GM19467 (cell line): Measurements from ENCODE around the gene TTC13.
"Not testable (repeated sequence)": the region's sequence is repeated elsewhere in the genome, so short reads cannot be mapped to it uniquely, and the experiment has no call there.

Experiments used
- ATAC-seq: cut with Tn5 transposase; IDR thresholded peaks from one replicate; pipeline ENCODE4 v1.9.1; 2021; ENCODE audit warnings: mild to moderate bottlenecking, moderate library complexity; ENCODE audit not compliant: unreplicated experiment

Gene TTC13

DNA sequence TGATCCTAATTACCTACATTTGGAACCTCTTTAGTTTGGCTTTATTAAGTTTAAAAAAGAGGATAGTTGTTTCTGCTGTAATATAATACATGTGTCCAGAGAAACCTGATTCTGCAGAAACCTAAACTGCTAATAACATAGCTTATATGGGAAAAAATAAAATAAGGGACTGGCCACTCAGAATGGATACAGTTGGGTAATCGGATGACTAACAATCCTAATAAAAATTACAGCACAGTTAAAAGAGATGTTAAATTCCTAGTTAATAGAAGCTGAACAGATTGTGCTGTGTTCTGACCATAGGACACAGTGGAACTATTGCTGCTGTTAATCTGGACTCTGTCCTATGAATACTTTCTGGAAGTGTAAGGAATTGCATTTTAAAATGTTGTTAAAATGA is 16.2 kb upstream of the TTC13 start:
- ATAC-seq = no peak

DNA sequence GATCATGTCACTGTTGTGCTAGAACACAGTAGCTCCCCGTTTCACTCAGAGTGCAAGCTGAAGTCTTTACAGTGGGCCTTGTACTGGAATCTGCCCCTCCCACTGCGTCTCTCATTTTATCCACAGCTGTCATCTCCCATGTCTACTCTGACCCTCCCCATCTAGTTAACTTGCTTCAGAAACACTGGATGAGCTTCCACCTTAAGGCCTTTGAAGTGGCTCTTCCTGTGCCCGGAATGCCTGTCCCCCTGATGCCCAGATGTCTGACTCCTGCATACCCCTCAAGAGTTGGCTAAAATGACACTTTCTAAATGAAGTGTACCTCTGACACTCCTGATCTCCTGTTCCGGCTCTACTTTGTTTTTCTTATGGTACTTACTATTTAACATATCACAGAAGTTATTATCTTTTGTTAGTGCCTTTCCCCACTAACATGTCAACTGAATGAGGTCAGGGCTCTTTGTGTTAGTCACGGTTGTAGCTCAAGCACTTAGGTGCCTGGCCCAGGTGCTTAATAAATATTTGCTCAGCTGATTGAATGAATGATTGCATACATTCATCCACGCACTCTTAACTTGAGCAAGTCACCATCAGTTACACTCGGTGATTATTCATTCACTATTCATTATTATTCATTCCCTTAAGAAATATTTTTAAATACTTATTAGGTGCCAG is 13.6 kb upstream of the TTC13 start:
- ATAC-seq = no peak

DNA sequence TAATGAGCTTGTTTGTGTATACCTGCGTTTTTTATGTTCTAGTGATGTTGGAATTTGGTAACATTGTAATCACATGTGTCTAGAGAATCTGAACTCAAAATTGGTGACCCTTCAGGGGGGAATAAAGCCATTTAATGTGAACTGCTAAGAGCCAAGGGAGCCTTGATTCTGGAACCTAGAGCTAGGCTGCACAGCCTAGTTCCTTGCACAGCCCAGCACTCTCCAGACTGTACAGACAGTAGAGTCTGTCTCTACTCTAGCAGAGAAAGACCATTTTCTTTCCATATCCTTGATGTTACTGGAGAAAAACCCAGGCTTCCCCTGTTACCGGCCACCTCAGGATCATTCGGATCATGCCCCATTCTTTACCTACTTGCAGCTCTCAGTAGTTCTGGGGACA is 8.8 kb upstream of the TTC13 start:
- ATAC-seq = no peak

DNA sequence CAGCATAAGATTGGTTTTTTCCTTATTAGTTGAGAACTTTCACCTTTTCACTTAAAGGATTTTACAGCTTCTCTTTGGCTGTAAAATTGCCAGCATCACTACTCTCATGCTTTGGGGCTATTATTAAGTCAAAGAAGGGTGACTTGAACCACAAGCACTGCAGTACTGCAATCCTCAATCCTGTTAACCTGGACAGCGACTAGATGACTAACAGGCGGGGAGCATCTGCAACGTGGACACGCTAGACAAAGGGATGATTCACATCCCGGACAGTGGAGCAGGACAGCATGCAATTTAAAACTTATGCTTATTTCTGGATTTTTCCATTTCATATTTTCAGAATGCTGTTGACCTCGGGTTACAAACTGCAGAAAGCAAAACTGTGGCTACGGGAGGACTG is 8.3 kb upstream of the TTC13 start:
- no peak for ATAC-seq

DNA sequence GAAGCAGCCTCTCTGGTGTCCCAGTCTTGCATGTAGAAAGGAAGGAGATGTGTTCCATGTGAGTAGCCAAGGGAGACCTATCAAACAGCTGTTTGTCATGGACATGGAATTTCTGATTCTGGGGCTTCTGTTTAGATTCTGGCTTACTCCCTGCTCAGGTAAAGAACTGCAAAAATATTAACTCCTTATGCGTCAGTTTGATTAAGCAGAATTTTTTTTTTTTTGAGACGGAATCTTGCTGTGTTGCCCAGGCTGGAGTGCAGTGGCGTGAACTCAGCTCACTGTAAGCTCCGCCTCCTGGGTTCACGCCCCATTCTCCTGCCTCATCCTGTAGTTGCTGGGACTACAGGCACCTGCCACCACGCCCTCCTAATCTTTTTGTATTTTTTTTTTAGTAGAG is 7.0 kb upstream of the TTC13 start:
- ATAC-seq = no peak

DNA sequence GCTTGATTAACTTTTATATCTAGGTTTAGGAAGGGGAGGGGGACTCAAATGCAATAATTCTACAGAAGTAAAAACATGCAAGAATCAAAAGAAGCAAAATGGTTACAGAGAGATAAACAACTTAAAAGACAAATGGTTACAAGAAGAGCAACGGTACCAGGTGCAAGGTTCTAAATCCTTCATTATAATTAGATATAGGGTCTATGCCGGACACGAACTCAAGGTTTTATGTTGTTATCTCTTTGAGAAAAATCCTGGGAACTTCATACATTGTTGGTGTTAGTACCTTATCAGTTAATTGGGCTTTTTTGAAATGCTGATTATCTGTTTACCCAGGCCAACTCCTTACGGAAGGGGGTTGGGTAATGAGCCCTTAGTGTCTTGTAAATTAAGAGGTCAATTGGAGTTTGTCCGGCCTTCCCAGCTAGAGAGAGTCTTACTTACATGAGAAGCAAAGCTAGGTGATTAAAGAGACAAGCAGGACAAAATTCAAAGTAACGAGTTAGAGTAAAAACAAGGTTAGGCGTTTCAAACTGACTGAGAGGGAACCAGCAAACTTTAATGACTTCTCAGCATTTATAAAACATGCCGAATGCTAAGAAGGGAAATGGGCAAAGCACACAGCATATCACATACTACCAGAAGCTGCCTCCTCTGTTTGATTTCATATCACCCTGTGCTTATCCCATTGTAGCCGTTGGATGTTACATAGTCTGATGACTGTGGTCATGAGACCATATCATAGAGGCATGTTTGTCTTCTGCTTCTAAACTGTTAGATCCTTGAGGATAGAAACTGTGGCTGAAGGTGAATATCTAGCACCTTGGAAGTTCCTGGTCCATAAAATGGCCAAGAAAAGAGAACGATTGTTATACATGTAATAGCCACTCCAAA is 6.2 kb upstream of the TTC13 start:
- not testable (repeated sequence) for ATAC-seq

DNA sequence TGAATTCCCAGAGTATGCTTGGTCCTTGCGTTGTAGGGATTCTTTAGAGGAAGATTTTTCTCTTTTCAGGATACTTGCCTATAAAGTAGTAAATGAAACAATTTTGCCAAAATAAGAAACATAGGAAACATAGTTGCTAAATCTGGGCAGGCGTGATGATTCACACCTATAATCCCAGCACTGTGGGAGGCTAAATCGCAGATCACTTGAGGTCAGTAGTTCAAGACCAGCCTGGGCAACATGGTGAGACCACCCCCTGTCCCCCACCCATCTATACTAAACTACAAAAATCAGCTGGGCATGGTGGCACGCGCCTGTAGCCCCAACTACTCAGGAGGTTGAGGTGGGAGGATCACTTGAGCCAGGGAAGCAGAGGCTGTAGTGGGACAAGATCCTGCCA is 5.2 kb upstream of the TTC13 start:
- ATAC-seq = no peak

DNA sequence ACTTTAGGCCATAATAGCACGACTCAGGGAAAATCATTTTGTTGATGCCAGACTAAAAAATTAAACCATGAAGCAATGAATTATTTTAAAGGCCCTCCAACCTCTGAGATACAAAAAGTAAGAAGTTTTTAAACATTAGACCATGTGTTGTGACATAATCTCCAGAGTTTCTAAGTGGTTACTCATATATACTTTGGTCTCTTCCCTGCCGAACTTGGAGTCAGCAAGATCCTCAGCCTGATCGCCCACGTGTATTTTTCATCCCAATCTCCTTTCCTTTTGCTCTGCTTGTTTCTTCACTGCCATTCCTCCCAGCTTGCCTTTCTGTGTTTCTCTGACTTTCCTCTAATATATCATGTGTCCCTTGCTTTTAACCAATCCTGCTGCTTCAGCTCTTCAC is 4.0 kb upstream of the TTC13 start:
- ATAC-seq = no peak

DNA sequence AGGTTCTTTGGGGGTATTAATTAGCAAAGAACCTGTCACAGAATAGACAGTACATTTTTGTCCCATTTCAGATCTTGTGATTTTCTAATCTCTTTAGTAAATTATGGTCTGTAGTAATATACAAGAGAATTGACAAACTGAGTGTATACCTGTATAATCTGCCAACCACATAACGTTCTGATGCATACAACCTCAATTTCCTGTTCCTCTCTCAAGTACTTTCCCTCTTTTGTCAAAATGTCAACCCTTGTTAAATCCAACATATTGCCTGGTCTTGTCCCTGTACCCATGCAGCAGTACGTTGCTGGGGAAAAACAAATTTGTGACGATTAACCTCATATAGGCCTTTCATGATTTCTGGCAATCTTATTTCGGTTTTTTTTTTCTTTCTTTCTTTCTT is 1.3 kb upstream of the TTC13 start:
- no peak for ATAC-seq

DNA sequence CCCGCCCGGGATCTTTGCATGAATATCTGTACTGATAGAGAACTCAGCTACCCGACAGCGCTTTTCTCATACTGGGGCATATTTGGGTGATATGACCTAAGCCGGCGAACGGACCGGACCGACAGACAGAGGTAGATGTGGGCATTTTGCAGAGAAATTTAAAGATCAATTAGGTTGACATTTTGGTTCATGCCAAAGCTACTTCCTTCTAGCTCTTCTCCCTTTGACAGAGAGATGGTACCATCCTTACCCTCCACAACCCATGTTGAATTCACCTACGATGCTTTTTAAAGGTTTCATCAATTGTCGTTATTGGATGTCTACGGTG is 692 bp upstream of the TTC13 start:
- ATAC-seq = no peak

DNA sequence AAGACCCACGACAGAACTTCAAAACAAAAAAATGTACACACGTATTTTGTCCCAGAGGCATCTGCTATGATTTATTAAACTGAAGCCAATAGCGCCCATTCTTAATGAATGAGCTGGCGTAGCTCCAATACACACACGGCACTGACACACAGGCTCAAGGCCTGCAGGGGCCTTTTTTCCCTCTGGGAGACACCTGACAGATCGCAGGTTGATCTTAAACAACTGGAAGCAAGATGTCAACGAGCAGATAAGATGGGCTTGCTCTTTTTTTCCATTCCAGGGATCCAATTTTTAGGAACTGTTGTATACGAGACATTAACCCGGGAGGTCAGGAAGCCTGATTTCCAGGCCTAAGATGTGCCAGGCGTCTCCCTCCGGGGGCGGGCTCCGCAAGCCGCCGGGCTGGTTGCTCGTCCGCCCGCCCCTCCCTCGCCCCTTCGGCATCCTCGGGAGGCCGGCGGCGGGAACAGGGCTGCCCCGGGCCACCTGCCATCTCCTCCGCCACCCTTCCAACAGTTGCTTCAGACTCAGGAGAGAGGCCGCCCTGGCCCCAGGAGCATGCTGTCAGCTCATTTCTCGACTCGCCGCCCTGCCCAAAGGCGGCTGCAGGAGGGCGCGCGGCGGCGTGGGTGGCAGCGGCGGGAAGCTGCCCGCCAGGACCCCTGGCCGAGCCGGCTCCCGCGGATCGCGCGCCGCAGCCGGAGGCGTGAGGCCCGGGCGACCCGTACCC is 735 bp downstream of the TTC13 start:
- peak; percentile 6 for ATAC-seq

DNA sequence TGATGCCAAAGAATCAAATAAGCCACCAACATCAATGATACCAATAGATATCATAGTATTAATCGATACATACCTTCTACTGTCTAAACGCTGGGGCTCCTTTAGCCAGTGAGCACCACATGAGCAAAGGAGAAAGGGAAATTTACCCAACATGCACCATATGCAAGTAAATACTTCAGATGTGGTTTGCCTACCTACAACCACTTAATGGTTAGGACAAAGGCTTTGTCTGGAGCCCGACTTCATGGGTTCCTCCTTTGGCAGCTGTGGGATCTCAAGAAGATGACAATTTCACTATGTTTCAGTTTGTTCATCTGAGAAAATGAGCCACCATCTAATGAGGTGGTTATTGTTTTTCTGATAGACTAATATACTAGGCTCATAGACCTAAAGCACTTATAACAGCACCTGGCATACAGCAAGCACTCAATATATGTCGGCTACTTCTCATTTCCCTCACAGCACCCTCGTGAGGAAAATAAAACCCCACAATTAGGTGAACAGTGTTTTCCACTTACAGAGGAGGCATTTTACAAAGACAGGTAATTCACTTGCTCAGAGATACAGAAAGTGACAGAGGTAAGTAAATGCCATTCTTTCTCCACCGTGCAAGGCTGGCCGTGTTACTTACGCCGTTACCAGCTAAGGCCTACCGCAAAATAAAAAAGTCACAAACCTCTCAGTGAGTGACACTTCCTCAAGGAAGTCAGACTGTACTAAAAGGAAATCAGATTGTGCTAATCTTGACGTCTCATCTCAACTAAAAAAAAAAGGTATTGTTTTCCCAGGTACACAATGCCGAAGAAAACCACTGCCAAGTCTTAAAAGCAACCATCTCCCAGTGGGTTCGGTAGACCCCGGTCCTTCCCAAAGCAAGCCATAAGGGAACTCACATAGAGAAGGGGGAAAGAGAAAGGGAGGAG is 1.6 kb downstream of the TTC13 start:
- no peak for ATAC-seq

DNA sequence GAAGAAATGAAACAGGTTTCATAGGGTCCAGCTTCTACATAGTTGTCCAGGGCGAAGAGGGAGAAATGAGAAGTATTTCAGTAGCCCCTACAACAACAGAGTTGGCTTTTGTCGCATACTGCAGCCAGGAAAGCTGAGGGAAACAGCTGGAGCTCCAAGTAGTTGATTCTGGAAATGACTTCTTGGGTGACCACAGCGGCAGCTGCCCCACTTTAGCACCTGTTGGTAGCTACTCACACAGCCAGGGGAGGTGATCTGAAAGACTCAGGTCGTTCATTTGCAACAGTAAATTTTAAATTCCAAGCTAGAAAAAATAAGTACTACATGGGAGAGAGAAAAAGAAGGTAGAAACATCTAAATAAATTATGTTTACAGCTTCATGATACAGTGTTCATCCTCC is 2.3 kb downstream of the TTC13 start:
- no peak for ATAC-seq

DNA sequence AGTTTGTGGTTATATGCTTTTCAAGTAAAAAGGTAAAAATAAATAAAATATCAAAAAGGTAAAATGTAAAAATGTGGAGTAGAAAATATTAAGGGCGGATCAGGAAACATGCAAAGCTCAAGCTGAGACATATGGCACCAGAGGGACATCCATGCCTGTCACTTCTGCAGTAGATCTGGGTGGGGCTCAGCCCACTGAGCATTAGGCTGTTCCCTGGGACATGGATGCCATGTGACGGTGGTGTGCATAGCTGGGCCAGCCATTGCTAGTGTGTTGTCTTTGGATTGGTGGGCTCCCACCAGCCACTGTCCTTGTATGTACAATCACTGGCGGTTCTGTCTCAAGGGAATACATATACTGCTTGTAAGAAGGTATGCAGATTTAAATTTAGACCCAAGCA is 3.0 kb downstream of the TTC13 start:
- ATAC-seq = no peak

DNA sequence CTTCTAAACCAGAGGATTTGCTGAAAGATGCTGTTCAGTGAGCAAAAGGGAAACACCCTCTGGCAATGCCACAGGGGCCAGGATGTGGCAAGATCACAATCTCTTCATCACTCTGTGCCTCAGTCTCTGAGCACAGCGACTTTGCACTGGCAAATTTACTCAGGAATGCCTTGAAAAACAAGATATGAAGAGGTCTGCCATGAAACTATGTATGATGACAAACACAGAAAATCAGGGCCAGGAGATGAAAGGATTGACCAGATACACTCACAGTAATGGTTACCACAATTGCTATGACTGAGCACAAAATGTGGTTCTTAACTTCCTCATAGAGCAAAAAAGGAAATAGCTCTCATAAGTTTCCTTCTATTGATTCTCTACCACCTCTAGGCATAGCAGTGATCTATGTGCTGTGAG is 5.8 kb downstream of the TTC13 start:
- peak; percentile 53 for ATAC-seq

DNA sequence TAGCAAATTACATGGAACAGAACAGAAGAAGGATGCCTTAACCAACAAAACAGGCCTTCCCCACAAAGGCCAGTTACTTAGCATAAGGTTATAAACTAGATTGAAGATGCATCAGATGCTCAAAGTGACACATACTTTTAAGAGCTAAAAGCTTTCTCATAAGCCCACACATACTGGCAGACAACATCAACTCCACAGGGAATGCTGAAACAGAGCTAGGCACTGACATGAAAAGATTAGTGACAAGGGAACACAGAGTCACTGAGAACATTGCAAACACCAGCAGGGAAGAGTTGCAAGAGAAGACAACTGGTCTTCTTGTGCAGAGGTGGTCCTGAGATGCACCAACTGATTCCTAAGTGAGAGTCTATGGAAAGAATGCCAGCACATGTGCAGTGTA is 6.9 kb downstream of the TTC13 start:
- no peak for ATAC-seq

DNA sequence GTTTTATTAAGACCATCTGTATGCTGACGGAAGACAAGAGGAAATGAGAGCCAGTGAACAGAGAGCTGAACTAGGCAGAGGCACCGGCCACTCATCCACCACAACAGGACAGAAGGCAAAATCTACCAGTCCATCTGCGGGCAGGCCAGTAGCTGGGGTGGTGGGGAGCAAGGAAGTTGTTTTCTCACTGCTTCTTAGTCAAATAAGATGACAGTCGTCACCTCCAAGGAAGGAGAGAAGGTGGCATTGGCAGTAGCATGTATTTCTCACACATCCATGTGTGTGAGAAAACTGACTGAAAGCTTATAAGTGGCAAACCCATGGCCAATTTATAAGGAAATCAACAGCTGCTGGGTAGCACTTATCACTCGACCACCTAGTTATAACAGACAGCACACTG is 8.2 kb downstream of the TTC13 start:
- ATAC-seq = no peak

DNA sequence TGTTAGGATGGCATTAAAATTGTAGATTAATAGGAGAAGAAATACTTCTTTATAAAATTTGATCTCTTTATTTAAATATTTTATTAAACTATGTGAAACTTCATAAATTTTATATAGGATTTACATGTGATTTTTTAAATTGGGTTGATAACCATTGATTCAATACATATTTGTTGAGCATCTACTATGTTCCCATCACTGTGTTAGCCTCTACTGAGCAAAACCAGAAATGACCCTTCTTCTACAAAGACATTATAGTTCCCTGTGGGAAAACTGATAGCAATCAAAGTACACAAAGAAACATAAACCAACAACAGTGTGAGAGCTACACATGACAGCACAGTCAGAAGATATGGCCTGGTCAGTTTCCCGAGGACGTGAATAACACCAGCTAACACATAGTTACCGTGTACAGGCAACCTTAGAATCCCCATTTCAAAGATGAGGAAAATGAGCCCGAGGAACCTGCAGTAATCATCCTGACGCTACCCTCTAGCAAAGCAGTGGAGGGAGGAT is 12.2 kb downstream of the TTC13 start:
- no peak for ATAC-seq

DNA sequence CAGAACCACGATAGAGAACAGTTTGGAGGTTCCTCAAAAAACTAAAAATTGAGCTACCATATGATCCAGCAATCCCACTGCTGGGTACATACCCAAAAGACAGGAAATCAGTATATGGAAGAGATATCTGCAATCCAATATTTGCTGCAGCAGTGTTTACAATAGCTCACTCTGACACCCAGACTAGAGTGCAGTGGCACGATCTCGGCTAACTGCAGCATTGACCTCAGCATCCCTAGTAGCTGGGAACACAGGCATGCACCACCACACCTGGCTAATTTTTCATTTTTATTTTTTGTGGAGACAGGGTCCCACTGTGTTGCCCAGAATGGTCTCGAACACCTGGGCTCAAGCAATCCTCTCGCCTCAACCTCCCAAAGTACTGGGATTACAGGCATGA is 13.1 kb downstream of the TTC13 start:
- no peak for ATAC-seq

DNA sequence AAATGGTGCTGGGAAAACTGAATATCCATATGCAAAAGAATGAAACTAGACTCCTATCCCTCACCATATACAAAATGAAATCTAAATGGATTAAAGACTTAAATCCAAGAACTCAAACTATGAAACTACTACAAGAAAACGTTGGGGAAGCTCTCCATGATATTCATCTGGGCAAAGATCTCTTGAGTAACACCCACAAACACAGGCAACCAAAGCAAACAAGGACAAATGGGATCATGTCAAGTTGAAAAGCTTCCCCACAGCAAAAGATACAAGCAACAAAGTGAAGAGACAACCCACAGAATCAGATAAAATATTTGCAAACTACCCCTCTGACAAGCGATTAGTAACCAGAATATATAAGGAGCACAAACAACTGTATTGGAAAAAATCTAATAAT is 13.8 kb downstream of the TTC13 start:
- no peak for ATAC-seq

DNA sequence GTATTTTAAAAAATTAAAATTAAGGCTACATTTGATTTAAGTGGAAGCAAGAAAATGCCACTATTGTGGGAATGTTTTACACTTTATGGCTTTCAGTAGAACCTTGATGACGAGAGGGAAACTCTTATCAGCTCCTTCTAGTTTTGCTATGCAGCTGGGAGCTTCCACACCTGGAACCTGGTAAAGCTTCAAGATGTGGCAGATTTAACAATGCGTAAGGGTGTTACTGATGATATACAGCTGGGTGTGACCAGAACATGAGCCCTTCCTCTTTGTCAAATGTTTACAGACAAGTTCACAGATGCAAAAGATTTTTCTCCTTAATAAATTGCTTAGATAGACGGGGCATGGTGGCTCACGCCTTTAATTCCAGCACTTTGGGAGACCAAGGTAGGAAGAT is 20.3 kb downstream of the TTC13 start:
- ATAC-seq = no peak
